Activated naive CD4-positive, alpha-beta T cell (primary cell): ENCODE results near the gene DNAJC4.

Source experiments
- DNase-seq, 4 experiments: peaks; one replicate each; lab custom pipeline; 2025; lab: John Stamatoyannopoulos, UW

The DNAJC4 gene

DNA sequence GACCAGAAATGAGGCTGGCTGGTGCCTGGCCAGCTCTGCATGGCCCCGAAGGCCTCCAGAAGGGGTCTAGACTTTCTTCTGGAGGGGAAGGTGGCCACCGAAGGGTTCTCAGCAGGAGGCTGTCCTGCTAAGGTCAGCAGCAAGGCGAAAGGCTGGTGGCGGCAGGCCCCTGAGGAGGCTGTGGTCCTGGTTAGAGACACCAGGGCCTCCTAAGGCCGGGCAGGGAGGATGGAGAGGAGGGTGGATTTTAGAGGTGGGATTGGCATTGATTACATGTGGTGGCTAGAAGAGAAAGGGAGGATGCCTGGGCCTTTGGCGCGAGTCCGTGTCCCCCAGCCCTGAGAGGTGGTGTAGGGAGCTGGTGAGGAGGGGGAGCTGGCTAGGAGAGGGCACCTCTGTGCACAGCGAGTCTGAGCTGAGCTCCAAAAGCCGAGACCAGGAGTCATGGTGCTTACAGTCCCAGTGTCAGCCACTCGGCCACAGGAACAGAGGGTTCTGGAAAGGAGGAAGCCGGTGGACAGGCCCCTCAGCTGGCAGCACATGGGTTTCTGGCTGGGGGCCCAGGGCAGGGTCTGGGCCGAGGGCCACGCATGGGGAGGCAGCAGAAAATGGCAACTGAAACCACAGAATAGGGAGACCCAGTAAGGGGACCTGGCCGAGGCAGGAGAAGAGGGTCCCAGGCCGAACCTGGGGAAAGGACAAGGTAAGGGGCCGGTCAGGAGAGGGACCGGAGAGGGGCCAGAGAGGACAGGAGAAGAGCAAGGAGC lies 21.4 kb upstream of the DNAJC4 start:
- no peak for DNase-seq

DNA sequence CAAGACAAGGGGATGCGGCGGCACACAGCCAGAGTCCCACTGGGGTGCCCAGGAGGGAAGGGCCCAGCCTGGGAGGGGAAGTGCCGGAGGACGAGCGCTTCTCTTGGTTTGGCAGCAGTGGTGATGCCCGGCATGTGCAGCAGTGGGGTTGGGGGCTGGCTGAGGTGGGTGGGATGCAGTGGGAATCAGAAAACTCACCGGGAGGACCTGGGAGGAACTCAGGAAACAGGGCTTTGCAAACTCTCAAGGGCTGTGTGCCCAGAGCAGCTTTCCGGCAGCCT lies 20.8 kb upstream of the DNAJC4 start:
- DNase-seq: no peak

DNA sequence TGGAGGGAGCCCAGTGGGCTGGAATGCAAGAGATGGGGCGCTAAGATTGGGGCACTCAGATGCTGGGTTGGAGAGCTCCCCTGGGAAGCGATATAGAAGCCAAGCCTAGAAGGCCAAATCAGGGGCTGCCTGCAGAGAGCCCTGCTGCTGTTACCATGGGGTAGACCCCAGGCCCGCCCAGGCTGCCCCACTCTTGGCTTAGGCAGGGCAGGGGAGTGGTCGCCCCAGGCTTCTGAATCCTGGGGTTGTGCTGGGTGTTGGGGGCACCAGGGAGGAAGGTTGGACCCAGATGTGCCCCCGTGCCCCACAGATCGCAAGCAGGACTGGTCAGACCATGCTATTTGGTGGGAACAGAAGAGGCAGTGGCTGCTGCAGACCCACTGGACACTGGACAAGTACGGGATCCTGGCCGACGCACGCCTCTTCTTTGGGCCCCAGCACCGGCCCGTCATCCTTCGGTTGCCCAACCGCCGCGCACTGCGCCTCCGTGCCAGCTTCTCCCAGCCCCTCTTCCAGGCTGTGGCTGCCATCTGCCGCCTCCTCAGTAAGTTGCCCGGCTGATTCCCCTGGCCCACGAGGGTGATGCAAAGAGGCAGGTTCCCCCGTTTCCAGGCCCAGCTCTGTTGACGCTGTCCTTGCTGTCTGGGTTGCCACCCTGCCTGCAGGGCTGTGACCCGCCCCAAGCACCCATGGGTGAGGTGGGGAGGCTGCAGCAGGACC lies 19.9 kb upstream of the DNAJC4 start:
- DNase-seq: no peak

DNA sequence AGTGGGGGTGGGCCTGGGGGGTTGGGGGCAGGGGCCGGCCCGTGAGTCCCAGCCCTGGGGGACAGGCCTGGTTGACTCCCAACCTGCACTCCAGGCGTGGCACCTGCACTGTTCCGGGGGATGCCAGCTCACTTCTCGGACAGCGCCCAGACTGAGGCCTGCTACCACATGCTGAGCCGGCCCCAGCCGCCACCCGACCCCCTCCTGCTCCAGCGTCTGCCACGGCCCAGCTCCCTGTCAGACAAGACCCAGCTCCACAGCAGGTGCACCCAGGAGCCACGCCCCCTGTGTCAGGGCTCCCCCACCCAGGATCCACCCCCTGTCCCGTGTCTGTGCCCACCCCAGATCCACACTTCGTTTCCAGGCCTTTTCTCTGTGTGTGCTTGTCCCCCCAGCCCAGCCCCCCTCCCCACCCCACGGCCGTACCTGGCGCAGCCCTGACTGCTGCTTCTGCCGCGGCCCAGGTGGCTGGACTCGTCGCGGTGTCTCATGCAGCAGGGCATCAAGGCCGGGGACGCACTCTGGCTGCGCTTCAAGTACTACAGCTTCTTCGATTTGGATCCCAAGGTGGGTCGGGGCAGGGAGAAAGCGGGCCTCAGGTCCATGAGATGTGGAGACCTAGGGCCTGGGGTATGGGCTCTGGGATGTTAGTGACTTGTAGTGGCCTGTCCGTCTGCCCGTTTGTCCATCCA lies 19.0 kb upstream of the DNAJC4 start:
- no peak for DNase-seq

DNA sequence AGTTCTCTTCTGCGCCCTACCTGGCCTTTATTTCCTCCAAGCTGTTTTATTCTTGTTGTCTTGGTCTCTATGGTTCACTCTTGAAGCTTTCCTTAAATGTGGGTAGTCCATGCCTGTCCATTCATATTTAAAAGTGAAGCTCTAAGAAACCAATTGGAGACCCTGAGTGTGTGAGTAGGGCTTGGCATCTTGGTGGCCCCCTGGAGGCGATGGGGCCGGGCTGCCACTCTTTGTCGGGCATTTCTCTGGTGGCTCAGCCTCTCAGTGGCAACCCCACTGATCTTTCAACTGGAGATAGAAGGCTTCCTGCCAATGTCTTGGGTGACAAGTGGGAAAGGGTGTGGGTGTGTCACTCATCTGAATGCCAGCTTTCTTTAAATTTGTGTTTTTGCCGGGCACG lies 13.5 kb upstream of the DNAJC4 start:
- no peak for DNase-seq

DNA sequence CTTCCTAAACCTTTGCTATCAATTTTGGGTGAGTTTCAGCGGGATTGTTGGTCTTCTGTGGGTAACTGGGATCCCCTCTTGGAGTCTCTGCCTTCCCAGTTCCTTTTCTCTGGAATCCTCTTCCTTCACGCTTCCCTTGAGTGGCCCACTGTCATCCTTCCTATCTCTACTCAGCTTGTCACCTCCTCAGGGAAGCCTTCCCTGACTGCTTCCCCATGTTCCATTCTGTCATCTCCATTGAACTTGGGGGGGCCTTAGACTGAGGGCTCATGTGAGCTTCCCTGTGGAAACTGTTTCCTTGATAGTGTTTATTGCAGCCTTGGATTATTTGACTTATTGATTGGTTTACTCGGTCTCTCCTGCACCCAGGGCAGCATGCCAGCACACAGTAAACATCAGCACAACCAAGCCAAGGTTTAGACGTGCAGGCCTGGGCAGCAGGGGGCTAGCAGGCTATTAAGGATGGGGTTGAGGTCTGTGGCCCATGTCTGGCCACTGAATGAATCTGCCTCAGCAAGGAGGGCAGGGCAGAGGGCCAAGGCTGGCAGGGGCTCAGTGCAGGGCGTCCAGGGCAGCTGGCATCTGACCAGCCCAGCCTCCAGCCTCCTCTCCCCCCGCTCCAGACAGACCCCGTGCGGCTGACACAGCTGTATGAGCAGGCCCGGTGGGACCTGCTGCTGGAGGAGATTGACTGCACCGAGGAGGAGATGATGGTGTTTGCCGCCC lies 11.6 kb upstream of the DNAJC4 start:
- no peak for DNase-seq

DNA sequence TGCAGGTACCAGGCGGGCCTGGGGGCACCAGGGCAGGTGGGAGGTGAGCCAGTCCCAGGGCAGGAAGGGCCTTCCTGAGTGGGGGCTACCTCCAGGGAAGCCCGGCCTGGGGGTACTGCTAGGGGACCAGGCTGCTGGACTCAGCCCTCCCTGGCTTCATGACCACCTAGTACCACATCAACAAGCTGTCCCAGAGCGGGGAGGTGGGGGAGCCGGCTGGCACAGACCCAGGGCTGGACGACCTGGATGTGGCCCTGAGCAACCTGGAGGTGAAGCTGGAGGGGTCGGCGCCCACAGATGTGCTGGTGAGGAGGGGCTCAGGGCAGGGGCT lies 11.0 kb upstream of the DNAJC4 start:
- no peak for DNase-seq

DNA sequence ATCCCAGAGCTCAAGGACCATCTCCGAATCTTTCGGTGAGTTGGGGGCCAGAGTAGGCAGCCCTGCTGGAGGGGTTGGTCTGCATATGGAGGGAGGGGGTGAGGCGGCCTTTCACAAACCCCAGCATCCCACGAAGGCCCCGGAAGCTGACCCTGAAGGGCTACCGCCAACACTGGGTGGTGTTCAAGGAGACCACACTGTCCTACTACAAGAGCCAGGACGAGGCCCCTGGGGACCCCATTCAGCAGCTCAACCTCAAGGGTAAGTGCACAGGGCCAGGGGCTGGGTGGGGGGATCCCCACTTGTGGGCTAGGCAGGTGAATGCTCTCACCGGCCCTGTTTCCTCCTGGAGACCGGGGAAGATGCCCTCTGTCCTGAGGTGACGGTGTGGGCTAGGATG lies 10.6 kb upstream of the DNAJC4 start:
- no peak for DNase-seq

DNA sequence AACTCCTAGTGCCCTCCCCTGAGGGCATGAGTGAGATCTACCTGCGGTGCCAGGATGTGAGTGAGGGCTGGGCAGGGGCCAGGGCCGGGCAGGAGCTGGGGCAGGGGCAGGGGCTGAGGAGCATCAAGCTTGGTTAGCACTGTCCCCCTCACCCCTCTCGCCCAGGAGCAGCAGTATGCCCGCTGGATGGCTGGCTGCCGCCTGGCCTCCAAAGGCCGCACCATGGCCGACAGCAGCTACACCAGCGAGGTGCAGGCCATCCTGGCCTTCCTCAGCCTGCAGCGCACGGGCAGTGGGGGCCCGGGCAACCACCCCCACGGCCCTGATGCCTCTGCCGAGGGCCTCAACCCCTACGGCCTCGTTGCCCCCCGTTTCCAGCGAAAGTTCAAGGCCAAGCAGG lies 10.1 kb upstream of the DNAJC4 start:
- DNase-seq: no peak

DNA sequence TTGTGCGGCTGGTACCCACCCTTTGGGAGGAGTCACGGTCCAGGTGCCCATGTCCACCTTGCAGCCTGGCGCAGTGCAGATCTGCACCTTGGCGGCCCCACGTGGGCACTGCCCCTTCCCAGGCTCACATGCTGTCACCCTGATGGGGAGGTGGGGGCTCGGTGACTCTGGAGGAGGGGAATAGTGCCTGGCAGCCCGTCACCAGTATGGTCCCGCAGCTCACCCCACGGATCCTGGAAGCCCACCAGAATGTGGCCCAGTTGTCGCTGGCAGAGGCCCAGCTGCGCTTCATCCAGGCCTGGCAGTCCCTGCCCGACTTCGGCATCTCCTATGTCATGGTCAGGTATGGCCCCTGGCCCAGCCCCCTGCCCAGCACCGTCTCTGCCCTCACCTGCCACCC lies 9.6 kb upstream of the DNAJC4 start:
- DNase-seq: no peak

DNA sequence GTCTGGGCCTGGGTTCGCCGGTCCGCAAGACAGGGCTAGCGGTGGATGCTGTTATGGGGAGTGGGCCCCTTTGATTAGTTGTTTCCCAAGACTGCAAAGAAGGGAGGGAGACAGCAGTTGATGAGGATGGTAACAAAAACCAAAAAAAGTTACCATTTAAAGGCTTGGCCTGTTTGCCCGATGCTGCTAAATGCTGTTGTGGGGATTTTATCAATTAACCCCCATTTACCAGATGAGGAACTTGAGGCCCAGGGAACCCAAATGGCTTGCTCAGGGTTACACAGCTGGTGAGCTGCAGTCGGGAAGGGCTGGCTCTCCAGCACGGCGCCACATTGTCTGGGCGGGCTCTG lies 7.7 kb upstream of the DNAJC4 start:
- no peak for DNase-seq

DNA sequence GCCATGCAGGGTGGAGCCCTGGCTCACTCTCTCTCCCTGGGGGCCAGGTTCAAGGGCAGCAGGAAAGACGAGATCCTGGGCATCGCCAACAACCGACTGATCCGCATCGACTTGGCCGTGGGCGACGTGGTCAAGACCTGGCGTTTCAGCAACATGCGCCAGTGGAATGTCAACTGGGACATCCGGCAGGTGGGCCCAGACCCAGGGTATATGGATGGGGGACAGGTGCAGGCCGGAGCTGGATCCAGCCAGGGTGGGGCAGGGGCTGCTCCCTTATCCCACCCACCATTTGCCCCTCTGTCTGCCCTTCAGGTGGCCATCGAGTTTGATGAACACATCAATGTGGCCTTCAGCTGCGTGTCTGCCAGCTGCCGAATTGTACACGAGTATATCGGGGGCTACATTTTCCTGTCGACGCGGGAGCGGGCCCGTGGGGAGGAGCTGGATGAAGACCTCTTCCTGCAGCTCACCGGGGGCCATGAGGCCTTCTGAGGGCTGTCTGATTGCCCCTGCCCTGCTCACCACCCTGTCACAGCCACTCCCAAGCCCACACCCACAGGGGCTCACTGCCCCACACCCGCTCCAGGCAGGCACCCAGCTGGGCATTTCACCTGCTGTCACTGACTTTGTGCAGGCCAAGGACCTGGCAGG lies 7.2 kb upstream of the DNAJC4 start:
- DNase-seq: no peak

DNA sequence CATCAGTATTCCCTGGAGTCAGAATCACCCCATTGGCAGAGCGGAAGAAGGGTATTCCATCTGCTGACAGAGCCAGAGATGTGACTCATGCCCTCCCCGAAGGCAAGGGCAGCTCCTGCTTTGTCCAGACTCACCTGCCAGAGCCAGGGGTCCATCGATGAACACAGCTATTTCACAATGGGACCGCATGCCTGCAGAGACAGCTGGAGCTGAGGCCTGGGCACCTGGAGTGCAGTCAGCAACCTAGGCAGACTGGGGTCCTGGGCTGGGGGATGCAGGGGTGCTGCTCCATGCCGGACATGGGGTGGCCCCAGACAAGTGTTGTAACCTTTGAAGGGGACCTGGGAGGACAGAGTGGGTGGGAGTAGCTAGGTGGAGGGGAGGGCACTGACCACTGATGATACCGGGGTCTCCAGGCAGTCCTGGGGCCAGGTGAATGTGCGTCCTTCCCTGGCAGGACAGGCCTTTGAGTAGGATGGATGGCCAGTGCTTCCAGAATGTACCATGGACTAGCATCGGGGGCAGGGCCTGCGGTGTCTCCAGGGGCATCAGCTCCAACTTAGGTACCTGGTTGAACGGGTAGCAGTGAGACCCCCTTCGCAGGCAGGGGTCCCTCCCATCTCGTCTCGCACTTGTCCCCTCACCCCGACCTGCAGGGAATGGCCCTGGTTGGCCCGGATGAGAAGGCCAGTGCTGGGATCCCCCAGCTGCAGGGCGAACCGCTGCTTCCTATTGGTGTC lies 6.0 kb upstream of the DNAJC4 start:
- DNase-seq: no peak

DNA sequence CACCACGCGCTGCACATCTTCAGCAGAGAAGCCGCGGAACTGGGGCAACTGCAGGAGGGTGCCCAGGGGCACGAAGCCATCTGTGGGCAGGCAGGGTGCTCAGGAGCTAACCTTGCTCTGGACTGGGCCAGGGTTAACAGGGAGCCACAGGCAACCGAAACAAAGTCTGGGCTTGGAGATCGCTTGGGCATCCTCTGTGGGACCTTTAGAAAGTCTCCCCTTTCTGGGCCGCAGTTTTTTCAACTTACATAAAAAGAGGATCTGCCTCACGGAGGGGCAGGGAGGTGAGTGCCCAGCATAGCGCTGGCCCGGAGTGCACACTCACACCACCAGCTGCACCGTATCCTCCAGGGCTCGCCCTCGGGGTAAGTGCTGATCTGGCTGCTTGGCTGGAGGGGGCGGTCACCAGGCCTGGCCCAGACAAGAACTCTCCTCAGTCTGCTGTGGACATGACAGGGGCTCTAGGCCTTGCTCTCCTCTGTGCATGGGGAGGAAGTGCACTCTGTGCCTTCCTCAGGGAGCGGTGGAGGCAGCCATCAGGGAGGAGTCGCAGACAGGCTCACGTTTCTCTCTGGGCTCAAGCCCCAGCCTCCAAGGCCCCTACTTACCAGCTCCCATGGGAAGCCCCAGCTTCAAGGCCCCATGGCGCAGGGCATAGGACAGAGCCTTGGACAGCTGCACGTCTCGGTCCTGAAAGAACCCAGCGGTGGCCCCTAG lies 5.3 kb upstream of the DNAJC4 start:
- DNase-seq: no peak

DNA sequence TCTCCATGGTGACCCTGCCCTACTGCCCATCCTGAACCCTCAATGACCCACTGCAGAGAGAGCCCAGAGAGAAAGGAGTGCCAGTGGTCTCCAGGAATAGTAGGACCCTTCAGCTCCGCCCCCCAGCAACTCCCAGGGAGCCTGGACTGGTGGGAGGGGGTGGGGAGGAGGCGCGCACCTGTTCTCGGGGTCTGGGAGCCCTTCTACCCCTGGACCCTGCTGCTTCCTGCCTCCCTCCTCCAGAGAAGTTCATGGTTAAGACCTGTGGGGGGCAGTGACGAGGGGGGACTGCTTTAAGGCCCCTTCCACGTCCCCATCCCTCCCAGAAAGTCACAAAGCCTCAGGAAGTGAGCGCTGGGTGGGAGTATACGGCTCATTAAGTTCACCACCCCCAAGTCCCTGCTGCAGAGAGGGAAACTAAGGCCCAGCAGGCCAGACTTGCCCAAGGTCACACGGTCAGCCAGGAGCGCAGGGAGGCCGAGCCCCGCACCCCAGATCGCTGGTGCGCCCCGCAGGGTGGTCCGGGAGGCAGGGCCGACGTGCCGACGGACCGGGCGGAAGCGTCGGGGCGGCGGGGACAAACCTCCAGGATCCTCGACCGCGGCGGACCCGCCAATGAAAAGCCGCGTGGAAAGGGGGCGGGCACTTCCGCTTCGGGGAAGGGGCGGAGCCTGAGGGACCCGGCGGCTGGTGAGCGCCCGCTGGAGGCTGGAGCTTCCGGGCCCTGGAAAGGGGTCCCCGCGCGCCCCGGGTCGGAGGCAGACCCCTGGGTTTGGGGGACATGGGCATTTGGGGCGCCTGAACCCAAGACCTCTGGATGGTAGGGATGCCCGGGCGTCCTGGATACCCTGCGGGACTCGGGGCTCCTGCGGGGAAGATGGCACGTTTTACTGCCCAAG lies 4.5 kb upstream of the DNAJC4 start, which contains the start of the genes NUDT22 and TRPT1:
NUDT22 (plus strand) TSS at position 667 of the 899 bp plus-strand sequence. CDS start 379 bp downstream, outside the sequence.
TRPT1 (minus strand) TSS at position 579 of the 899 bp plus-strand sequence; CDS start at position 253, 326 bp downstream.
- DNase-seq: peak; percentile 78 to 90 (median 82)

DNA sequence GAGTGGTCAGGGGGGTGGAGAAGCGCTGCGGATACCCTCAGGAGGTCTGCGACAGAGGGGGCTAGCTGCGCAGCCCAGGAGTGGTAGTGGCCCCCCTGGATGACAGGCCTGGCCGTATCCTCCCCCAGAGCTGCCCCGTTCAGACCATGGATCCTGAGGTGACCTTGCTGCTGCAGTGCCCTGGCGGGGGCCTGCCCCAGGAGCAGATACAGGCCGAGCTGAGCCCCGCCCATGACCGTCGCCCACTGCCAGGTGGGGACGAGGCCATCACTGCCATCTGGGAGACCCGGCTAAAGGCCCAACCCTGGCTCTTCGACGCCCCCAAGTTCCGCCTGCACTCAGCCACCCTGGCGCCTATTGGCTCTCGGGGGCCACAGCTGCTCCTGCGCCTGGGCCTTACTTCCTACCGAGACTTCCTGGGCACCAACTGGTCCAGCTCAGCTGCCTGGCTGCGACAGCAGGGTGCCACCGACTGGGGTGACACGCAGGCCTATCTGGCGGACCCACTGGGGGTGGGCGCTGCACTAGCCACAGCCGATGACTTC lies 3.8 kb upstream of the DNAJC4 start:
- peak in 1 of 4 experiments; percentile 36 for DNase-seq

DNA sequence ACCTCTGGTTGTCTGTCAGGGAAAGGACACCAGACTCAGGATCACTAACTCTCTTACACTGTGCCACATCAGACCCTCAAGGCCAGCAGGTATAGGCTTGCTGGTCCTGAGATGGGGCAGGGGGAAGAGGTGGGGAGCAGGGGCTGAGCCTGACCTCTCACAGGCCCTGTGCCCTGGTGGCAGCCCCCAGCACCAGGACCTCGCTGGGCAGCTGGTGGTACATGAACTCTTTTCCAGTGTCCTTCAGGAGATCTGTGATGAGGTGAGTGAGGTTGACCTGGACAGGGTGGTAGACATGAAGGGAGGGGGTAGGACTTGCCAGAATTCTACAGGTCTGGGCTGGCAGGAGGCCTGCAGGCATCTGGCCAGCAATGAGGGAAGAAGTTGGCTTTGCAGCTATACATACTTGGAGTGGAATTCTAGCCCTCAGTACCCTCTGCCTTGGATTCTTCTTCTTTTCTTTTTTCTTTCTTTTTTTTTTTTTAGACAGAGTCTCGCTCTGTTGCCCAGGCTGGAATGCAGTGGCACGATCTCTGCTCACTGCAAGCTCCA lies 2.9 kb upstream of the DNAJC4 start:
- DNase-seq: no peak

DNA sequence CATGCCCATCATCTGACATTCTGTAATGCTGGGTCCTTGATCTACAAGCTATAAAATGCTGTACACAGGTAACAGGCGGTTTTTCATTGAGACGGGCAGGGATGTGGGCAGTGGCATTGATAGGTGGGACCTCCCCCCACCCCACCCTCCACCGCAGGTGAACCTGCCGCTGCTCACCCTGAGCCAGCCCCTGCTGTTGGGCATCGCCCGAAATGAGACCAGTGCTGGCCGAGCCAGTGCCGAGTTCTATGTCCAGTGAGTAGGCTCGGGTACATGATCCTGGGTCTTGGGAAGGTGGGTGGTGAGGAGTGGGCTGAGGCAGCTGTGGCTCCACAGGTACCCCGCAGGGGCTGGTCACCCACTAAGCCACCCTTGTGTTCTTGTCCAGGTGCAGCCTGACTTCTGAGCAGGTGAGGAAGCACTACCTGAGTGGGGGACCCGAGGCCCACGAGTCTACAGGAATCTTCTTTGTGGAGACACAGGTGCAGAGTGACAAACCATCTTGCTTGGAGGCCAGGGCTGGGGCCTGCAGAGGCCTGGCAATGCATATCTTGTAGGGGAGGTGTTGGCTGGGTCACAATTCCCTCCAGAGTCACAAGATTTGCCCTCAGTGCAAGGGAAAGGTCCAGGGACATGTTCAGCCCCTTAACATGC lies 1.1 kb upstream of the DNAJC4 start:
- no peak for DNase-seq
